Neural cell (in vitro differentiated cells): Measurements from ENCODE around the gene TTC31.

Source experiments
- POLR2AphosphoS5 ChIP-seq: IDR thresholded peaks from 2 replicates; pipeline ENCODE4 v1.6.1; 2012
- TAF1 ChIP-seq: IDR thresholded peaks from 2 replicates; pipeline ENCODE4 v1.6.1; 2012; ENCODE audit warnings: low read depth
- TF ChIP-seq, protein P1 (sequence below): fragments of 450-650 bp; IDR thresholded peaks from 2 replicates; pipeline ENCODE4 v1.5.1; 2014; ENCODE audit warnings: antibody characterized with exemption, mild to moderate bottlenecking, moderate library complexity; ENCODE audit not compliant: poor library complexity, severe bottlenecking

- TF ChIP-seq, protein P1, sequence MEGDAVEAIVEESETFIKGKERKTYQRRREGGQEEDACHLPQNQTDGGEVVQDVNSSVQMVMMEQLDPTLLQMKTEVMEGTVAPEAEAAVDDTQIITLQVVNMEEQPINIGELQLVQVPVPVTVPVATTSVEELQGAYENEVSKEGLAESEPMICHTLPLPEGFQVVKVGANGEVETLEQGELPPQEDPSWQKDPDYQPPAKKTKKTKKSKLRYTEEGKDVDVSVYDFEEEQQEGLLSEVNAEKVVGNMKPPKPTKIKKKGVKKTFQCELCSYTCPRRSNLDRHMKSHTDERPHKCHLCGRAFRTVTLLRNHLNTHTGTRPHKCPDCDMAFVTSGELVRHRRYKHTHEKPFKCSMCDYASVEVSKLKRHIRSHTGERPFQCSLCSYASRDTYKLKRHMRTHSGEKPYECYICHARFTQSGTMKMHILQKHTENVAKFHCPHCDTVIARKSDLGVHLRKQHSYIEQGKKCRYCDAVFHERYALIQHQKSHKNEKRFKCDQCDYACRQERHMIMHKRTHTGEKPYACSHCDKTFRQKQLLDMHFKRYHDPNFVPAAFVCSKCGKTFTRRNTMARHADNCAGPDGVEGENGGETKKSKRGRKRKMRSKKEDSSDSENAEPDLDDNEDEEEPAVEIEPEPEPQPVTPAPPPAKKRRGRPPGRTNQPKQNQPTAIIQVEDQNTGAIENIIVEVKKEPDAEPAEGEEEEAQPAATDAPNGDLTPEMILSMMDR, result no peak
- TF ChIP-seq TAF1 (no peak), POLR2AphosphoS5 (no peak)
Measured at GRCh38 chr2:74527741-74528140, 44.9 kb downstream of the TTC31 start.
